HL-60/S4 treated with phorbol 12-myristate 13-acetate at 8.2 ng/mL for 4 days and 3 days (cell line): Measurements from ENCODE around the gene TWSG1.

ENCODE experiments used
- in situ Hi-C: fragments of 300-500 bp; cut with MboI; formaldehyde crosslinking; loops from 2 replicates; pipeline ENCODE4 v1.15.0; 2022; ENCODE audit warnings: low sequenced_read_pairs

TWSG1 gene

DNA sequence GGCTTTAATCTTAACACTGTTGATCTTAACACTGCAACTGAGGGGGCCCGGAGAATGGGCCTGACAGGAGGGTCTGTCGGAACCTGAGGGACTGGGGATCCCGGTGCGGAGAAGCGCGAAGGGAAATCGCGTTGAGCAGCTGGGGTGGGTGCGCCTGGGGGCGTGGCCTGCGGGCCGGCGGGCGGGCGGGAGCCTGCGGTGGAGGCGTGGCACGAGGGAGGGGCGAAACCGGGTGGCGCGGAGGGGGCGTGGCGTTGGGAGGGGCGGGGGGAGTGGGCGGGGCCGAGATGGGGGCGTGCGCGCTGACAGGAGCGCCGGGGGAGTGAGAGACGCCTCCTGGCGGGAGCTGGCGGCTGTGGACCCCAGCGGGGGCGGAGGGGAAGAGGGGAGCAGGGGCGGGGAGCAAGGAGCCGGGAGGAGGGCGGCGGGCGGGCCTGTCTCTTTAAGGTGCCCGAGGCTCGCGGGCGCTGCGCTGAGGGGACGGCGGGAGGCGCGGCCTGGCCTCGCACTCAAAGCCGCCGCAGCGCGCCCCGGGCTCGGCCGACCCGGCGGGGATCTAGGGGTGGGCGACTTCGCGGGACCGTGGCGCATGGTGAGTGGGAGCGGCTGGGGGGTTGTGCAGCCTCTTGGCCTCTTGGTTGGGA lies at the start of gene TWSG1:
TSS of gene TWSG1 (plus strand) at position 445 of the 644 bp plus-strand sequence. CDS start 2,457 bp downstream, outside the sequence.
- in situ Hi-C loops, result no loop called here

DNA sequence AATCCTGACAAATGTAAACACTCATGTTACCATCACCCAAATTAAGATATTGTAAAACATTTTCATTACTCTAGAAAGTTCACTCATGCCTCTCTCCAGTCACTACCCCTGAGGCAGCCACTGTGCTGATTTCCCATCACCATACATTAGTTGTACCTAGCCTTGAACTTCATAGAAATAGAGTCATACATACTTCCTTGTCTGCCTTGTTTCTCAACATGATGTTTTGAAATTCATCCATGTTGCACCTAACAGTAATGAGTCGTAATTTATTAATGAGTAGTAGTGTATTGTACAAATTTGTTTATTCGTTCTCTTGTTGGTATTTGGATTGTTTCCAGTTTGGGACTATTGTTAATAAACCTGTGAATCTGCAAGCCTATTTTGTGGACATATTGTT lies 49.0 kb upstream of the TWSG1 start:
- in situ Hi-C loops, result no loop called here

DNA sequence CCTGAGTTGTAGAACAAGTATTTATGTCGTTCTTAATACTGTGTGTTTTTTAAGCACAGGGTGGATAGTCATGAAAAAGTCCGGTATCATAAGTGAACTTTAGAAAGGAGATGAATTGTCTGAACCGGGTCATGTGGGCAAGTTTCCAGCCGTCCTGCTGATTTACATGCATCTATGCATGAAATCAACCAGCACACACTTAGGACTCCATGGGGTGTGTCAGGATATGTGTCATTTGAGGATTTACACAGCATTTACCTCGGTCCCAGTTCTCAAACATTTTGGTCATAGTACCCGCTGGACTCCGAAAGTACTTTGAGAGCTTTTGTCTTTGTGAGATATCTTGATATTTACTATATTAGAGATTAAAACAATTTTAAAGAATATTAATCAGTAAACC lies 47.5 kb upstream of the TWSG1 start:
- in situ Hi-C loops, result no loop called here

DNA sequence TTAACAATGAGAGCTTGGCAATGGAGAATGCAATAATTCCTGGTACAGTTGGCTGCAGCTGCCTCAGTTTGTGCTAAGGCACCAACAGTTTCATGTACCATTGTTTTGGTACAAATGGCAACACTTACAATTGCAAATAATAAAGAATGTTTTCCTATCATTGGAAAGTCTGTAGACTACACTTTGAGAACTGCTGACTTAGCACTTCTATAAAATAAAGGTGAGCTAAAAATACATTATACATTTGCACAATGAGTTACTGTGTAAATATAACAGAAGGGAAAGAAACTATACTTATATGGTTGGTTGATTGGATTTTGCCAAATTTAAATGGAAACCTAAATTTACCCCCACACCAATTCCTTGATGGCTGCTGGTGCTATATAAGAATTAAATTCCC lies 44.9 kb upstream of the TWSG1 start:
- in situ Hi-C loops, result no loop called here

DNA sequence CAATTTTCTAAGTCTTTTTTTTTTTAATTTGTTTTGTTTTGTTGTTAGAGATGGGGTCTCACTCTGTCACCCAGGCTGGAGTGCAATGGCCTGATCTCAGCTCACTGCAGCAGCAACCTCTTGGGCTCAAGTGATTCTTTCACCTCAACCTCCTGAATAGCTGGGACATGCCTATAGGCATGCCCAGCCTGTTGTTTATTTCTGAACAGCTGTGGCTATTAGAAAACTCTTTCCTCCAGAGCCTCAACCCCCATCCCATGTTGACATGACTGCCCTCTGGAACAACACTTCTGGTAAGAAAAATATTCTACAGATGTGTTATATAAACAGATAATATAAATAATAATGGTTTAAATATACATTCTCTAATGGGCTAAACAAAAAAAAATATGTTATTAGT lies 44.4 kb upstream of the TWSG1 start:
- in situ Hi-C loops, result no loop called here

DNA sequence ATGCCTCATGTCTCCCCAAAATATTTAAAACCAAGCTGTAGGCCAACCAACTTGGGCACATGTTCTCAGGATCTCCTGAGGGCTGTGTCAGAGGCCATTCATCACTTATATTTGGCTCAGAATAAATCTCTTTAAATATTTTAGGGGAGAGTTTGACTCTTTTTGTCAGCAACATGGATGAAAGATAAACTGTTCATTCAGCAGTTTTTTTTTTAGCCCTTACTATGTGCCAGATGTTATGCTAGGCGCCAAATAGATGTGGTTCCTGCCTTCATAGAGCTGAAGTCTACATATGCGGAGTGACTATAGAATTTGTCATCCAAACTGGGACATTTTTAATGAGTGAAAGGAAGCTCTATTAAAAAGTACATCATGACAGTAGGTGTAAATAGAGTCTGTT lies 42.5 kb upstream of the TWSG1 start:
- in situ Hi-C loops, result no loop called here

DNA sequence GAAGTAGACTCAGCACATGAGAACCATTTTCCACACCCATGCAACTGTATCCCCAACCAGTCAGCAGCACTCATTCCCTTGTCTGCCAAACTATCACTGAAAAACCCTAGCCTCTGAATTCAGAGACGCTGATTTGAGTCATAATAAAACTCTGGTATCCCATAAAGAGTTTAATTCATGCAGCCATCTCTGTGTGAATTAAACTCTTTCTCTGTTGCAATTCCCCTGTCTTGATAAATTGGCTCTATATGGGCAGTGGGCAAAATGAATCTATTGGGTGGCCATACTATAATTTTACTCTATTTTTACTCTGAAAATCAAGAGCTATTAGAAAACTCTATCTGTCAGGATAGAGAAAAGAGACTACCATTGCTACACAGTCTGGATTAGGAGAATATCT lies 40.6 kb upstream of the TWSG1 start:
- in situ Hi-C loops, result no loop called here

DNA sequence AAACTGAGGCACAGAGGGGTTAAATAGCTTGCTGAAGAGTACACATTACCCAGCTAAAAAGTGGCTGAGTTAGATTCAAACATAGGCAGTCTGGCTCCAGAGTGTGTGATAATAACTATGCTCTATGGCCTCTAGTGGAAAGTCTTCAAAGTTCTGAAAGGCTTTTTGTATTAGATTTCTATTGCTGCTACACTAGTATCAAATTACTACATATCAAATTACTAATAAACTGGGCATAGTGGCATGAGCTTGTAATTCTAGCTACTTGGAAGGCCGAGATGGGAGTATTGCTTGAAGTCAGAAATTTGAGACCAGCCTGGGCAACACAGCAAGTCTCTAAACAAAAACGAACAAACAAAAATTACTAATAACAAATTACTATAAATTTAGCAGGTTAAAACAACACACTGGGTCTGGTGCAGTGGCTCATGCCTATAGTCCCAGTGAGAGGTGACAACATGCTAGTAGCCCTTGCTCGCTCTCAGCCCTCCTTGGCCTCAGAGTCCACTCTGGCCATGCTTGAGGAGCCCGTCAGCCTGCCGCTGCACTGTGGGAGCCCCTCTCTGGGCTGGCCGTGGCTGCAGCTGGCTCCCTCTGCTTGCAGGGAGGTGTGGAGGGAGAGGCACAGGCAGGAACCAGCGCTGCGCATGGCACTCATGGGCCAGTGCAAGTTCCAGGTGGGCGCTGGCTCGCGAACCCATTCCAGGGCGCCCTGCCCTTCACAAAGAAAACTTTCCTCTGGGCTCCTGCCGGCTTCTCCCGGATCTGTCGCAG lies 38.2 kb upstream of the TWSG1 start:
- in situ Hi-C loops, result no loop called here

DNA sequence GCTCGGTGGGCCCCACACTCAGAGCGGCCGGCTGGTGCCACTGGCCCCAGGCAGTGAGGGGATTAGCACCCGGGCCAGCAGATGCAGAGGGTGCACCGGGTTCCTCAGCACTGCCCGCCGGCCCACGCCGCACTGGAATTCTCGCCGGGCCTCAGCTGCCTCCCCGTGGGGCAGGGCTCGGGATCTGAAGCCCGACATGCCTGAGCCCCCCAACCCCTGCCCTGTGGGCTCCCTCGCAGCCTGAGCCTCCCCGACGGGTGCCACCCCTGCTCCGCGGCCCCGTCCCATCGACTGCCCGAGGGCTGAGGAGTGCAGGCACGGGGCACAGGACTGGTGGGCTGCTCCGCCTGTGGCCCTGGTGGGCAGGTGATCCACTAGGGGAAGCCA lies 37.6 kb upstream of the TWSG1 start:
- in situ Hi-C loops, result no loop called here

DNA sequence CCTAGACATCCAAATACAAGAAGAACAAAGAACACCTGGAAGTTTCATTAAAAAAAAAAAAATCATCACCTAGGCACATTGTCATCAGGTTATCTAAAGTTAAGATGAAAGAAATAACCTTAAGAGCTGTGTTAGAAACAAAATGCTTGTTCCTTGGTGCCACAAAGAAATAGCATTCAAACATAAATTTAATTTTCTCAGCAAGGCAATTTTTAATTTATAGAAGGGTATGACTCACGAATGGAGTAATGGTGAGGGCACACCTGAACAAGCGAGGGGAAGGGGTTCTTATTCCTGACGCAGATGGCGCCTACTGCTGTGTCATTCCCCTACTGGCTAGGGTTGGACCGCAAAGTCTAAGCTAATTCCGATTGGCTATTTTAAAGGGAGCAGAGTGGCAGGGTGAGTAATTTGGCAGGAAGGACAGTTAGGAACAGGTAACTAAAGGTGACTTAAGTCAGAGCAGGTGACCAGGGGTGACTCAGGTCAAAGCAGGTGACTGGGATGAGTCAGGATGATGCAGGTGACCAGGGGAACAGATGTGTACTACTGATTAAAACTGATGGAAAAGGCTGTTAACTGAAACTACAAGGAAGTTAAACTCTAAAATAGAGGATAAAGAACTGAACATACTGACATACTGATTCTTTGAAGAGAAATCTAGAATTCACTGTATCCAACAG lies 30.0 kb upstream of the TWSG1 start:
- in situ Hi-C loops, result no loop called here

DNA sequence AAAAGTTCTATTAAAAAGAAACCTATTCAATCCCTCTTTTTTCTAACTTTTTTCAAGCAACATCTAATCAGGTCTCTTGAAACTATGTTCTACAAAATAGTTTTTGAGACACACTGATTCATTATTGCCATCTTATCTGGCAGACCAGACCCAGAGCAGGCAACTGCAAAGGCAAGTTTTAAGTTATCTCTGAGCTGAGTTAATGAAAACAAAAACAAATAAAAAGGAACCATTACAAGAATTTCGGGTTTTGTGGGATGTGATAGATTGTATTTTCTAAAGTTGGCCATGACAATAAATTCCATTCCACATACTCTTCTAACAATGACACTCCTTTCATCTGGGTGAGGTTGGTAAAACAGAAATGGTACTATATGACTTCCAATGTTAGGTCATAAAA lies 15.2 kb upstream of the TWSG1 start:
- in situ Hi-C loops, result no loop called here

DNA sequence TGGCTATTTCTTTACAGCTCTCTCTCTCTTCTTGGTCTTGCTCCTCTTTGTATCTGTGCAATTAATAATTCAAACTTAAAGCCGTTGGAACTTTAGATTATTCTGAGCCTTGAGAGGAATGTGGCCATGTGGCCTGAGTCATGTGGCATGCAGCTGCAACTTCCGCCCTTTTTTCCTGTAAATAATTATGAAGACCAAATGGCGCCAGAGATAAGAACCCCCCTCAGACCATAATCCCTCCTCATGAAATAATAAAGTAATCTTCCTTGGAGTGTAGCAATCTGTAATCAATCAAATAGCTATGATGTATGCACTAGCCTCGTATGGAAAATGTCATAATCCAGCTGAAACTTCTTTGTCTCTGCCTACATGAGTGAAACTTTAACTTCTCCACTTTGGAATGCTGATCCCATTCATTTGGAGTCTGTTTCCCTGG lies 13.5 kb upstream of the TWSG1 start:
- in situ Hi-C loops, result no loop called here

DNA sequence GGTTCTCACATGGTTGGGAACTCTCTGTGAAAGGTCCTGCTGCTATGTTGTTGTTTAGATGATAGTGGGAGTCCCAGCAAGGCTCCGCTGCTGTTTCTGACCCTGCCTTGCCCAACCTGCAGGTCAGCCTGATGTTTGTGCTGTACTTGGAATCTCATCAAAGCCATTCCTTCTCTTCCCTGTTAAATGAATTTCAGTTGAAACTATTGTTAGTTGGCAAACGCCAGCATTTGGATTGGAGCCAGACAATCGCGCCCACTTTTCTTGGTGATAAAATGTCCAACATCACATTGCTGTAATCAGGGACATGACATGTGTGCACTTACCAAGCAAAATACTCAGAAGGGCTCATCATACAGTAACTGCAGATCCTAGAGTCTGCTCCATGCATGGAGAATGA lies 12.8 kb upstream of the TWSG1 start:
- in situ Hi-C loops, result no loop called here

DNA sequence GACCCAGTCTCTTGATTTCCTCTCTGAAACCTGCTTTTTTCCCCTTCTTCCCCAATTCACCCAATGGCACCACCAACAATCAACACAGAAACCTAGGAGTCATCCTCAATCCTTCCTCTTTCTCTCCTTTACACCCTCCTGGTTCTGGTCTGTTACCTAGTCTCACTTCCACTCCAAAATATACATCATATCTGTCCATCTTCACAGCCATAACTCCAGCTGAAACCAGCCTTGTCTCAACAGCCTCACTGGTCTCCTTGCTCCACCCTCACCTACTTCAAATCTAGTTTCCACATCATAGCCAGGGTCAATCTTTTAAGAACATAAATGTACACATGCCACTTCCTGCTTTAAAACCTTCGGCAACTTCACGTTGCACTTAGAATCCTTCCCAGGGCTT lies 11.8 kb upstream of the TWSG1 start:
- in situ Hi-C loops, result no loop called here

DNA sequence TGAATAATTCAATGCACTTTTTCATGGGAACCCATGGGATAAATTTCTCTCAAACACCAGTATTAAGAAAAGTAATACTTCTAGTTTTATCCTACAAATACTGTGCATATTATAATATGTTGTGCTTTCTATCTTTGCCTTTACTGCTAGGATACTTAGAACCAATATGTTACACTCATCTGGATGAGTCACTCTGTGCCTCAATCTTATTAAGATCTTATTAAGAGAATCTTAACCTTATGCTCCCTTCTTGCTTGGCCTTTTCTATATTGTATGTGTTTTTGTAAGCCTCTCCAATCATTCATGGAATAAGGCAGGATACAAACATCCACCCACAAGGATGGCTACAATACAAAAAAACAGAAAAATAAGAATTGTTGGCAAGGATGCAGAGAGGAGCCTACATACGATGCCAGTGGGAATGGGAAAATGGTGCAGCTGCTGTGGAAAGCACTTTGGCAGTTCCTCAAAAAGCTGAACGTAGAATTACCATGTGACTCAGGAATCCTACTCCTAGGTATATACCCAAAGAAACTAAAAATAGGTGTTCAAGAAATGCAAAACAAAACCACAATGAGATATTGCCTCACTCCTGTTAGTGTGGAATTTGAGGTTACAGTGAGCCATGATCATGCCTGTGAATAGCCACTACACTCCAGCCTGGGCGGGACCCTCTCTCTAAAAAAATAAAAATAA lies 10.7 kb upstream of the TWSG1 start:
- in situ Hi-C loops, result no loop called here

DNA sequence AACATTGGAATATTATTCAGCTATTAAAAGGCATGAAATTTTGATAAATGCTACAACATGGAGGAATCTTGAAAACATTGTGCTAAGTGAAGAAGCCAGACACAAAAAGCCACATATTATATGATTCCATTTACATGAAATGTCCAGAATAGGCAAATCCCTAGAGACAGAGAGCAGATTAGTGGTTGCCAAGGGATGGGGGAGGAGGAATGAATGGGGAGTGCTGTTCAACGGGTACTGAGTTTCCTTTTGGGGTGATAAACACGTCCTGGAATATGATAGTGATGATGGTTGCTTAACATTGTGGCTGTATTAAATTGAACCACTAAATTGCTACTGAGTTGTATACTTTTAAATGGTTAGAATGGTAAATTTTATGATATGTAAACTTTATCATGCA lies 8.9 kb upstream of the TWSG1 start:
- in situ Hi-C loops, result no loop called here

DNA sequence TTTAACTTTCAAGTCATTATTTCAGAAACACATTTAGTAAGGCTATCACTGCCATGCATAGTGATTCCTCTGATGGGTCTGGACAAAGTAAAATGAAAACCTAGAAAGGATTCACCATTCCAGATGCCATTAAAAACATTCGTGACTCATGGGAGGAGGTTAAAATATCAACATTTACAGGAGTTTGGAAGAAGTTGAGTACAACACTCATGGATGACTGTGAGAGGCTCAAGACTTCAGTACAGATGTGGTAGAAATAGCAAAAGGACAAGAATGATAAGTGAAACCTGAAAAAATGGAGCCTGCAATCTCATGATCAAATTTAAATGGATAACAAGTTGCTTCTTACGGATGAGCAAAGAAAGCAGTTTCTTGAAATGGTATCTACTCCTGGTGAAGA lies 5.8 kb upstream of the TWSG1 start:
- in situ Hi-C loops, result no loop called here

DNA sequence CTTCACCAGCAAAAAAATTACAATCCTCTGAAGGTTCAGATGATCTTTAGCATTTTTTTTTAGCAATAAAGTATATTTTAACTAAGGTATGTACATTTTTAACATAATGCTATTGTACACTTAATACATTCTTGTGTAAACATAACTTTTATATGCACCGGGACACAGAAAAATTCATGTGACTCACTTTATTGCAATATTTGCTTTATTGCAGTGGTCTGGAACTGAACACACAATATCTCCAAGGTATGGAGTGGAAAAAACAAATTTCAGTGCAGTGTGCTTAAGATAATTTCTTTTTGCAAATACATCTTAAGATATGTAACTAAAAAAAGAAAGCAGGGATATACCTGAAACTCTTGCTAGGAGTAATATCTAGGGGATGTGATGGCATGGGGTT lies 5.1 kb upstream of the TWSG1 start:
- in situ Hi-C loops, result no loop called here

DNA sequence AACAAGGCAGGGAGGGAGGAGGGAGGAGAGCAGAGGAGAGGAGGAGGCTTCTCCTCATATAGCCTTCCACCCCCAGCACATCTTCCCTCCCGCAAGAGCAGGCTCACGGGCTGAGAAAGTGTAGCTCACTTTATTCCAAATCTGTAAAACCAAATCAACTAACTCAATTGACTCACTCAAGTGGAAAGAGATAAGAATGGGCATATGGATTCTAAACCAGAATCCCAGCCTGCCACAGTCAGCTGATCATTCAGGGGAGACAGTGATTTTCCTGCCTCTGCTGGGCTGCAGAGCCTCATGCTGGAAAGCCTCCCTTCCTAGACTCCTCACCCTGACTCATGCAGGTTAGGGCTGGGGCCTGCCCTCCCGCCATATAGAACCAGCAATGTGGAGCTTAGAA lies 4.2 kb upstream of the TWSG1 start:
- in situ Hi-C loops, result no loop called here

DNA sequence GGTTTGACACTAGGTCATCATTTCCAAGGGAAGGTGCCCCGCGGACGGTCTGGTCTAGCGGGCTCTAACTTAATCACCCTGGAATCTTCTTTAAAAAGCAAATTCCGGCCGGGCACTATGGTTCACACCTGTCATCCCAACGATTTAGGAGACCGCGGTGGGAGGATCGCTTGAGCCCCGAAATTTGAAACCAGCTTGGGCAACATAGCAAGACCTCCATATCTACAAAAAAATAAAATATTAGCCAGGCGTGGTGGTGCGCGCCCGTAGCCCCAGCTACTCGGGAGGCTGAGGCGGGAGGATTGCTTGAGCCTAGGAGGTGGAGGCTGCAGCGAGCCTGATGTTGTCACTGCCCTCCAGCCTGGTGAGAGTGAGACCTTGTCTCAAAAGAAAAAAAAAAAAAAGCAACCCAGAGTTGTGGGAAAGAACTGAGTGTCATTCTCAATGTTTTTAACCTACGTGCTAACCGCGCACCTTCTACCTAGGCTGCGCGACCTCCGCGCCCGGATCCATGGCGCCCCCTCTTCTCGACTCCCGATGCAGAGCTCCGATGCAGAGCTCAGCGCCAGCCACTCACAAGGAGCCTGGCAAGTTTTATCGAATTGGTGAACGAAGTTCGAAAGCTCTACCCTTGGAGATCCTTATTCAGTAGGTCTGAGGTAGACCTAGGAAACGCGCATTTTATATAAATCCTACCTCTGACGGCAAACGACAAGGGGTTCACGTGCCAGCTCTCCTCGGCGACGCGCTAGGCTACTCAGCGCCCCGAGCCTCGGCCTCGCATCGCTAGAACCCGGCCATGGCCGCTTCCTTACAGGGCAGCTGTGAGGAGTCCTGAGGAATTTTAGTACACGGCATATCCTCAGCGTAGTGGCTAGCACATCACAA lies 888 bp upstream of the TWSG1 start:
- in situ Hi-C loops, result no loop called here
